Osteocyte (in vitro differentiated cells): ENCODE measurements around the gene EIF4A2. TPM values are rescaled to one million over a fixed set of nuclear protein-coding genes. Genes with fewer than 3 reads are reported as not detected.

Source experiments
- DNase-seq: peaks from one replicate; pipeline ENCODE4 v3.0.0; 2021; ENCODE audit warnings: mixed read lengths; ENCODE audit not compliant: unreplicated experiment; ENCODE audit errors: extremely low spot score
- H3K27ac Mint-ChIP-seq: one replicate; pipeline ENCODE4 v1.8.0; 2021; ENCODE audit warnings: mild to moderate bottlenecking, mixed read lengths; ENCODE audit not compliant: unreplicated experiment
- H3K27me3 Mint-ChIP-seq: one replicate; pipeline ENCODE4 v1.8.0; 2021; ENCODE audit warnings: mixed read lengths; ENCODE audit not compliant: unreplicated experiment
- H3K36me3 Mint-ChIP-seq: one replicate; pipeline ENCODE4 v1.8.0; 2021; ENCODE audit warnings: mixed read lengths; ENCODE audit not compliant: unreplicated experiment
- H3K4me1 Mint-ChIP-seq: one replicate; pipeline ENCODE4 v1.8.0; 2021; ENCODE audit warnings: mixed read lengths; ENCODE audit not compliant: unreplicated experiment
- H3K4me3 Mint-ChIP-seq: one replicate; pipeline ENCODE4 v1.8.0; 2021; ENCODE audit warnings: mild to moderate bottlenecking, moderate library complexity, mixed read lengths; ENCODE audit not compliant: unreplicated experiment
- H3K9me3 Mint-ChIP-seq: one replicate; pipeline ENCODE4 v1.8.0; 2021; ENCODE audit warnings: mixed read lengths; ENCODE audit not compliant: unreplicated experiment
- long read RNA-seq: library from polyadenylated mRNA; unstranded; transcript quantifications from one replicate; pipeline ENCODE4 v2.0.0, GENCODE V29; 2021
- total RNA-seq: library from RNA; stranded (reverse); gene quantifications from 2 replicates; pipeline ENCODE4 v1.2.1, GENCODE V29; 2021
- TF ChIP-seq, protein P1 (sequence below): fragments of 200-600 bp; sonication (generic); IDR thresholded peaks from 2 replicates; pipeline ENCODE4 v1.5.0; 2021; ENCODE audit warnings: antibody characterized with exemption, mild to moderate bottlenecking, moderate library complexity

EIF4A2 gene
- 356 and 408 TPM in 2 replicates for total RNA-seq
- long read RNA-seq, transcript EIF4A2-205 (11 exons, 1,889 nt) = minor isoform, 740 of 3,654 reads
- long read RNA-seq, transcript EIF4A2-203 (10 exons, 1,751 nt) = minor isoform, 203 of 3,654 reads
- long read RNA-seq, transcript EIF4A2-201 (11 exons, 1,919 nt) = major isoform, 2,022 of 3,654 reads
- long read RNA-seq, transcript EIF4A2-207 (10 exons, 1,729 nt) = minor isoform, 66 of 3,654 reads
- long read RNA-seq, partial matches to known transcripts = 298 of 3,654 reads
- long read RNA-seq, other reads (novel, unspliced or antisense) = 282 of 3,654 reads

- H3K27ac Mint-ChIP-seq = peak within 1 kb of the TSS; percentile 100
- H3K4me1 Mint-ChIP-seq = peaks cover 46% of the 10 kb centered on the region
- peaks cover 41% of the 10 kb centered on the region for H3K36me3 Mint-ChIP-seq
- peak within 1 kb of the TSS; percentile 96 for H3K4me3 Mint-ChIP-seq
- TF ChIP-seq, protein P1, sequence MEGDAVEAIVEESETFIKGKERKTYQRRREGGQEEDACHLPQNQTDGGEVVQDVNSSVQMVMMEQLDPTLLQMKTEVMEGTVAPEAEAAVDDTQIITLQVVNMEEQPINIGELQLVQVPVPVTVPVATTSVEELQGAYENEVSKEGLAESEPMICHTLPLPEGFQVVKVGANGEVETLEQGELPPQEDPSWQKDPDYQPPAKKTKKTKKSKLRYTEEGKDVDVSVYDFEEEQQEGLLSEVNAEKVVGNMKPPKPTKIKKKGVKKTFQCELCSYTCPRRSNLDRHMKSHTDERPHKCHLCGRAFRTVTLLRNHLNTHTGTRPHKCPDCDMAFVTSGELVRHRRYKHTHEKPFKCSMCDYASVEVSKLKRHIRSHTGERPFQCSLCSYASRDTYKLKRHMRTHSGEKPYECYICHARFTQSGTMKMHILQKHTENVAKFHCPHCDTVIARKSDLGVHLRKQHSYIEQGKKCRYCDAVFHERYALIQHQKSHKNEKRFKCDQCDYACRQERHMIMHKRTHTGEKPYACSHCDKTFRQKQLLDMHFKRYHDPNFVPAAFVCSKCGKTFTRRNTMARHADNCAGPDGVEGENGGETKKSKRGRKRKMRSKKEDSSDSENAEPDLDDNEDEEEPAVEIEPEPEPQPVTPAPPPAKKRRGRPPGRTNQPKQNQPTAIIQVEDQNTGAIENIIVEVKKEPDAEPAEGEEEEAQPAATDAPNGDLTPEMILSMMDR = no peak
- DNase-seq = peak; percentile 95
- no peaks in the 10 kb centered on the region for H3K27me3 Mint-ChIP-seq
- no peaks in the 10 kb centered on the region for H3K9me3 Mint-ChIP-seq
Observed at GRCh38 chr3:186783058-186783730, at the start of gene EIF4A2. TSS of gene EIF4A2 (plus strand) at chr3:186783577. CDS start at chr3:186783611, 34 bp downstream.

GRCh38 chr3:186742618-186743380 lies 40.6 kb upstream of the EIF4A2 start:
- no peak overlapping the region for H3K4me3 Mint-ChIP-seq

DNA sequence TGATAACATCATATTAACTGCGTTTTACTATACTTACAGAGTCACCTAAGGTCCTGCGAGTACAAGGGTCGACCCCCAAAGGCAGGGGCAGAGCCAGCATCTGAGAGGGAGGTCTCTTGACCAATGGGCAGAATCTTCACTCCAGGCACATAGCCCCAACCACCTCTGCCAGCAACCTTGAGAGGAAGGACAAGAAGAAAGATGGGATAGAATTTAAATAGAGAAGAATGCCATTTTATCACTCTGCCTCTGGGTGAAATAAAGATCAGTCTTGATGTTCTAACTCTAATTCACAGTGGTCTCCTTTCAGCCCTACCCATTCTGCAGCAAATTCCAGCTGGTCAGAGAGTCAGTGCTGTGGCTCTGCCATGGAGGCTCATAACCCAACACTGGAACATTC lies 39.7 kb upstream of the EIF4A2 start:
- H3K36me3 Mint-ChIP-seq = no peaks in the 10 kb centered on the region
- TF ChIP-seq, protein P1 = no peak
- no peak overlapping the region for H3K27ac Mint-ChIP-seq
- no peak for DNase-seq
- no peaks in the 10 kb centered on the region for H3K9me3 Mint-ChIP-seq
- no peak overlapping the region for H3K4me3 Mint-ChIP-seq
- peaks cover 22% of the 10 kb centered on the region for H3K27me3 Mint-ChIP-seq
- H3K4me1 Mint-ChIP-seq = peaks cover 5% of the 10 kb centered on the region

More at GRCh38 chr3:186742618-186743380, 40.6 kb upstream of the EIF4A2 start:
- Mint-ChIP-seq H3K27me3 (peaks cover 22% of the 10 kb centered on the region), H3K9me3 (no peaks in the 10 kb centered on the region), H3K27ac (no peak overlapping the region), H3K36me3 (no peaks in the 10 kb centered on the region), H3K4me1 (peaks cover 5% of the 10 kb centered on the region)
- no peak for DNase-seq
- TF ChIP-seq, protein P1 = no peak

DNA sequence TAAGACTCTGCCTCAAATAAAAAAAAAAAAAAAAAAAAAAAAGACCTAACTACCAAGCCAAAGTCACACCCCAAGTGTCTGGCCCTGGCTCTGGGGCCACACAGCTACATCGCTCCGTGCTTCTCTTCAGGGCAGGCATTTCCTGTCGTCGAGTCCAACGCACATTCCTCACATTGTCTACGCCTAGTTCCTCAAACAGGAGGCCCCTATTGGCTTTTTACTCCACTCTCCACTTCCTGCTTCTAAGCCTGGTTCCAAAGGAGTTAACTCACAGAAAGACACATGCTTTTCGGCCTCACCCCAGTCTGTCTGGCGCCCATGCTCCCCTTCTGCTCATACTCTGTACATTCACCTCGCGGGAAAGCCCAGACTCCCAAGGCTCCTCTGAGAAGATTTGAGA lies 37.4 kb upstream of the EIF4A2 start:
- DNase-seq = no peak
- Mint-ChIP-seq H3K27me3 (peaks cover 22% of the 10 kb centered on the region), H3K9me3 (no peaks in the 10 kb centered on the region), H3K27ac (peak overlapping the region; percentile 42), H3K4me3 (no peak overlapping the region), H3K4me1 (peaks cover 5% of the 10 kb centered on the region), H3K36me3 (no peaks in the 10 kb centered on the region)
- TF ChIP-seq, protein P1 = no peak

DNA sequence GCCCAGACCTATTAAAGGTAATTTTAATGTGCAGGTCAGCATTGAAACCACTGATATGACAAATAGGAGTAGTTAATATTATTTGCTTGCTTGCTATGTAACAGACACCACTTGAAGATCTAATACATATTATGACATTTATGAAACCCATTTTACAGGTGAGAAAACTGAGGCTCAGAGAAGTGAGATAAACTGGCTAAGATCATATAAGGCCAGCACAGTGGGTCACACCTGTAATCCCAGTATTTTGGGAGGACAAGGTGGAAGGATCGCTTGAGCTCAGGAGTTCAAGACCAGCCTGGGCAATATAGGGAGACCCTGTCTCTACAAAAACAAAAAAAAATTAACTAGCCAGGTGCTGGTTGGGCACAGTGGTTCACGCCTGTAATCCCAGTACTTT lies 33.1 kb upstream of the EIF4A2 start:
- Mint-ChIP-seq H3K36me3 (no peaks in the 10 kb centered on the region), H3K27ac (no peak overlapping the region), H3K9me3 (no peaks in the 10 kb centered on the region), H3K4me1 (peaks cover 10% of the 10 kb centered on the region), H3K27me3 (peaks cover 5% of the 10 kb centered on the region), H3K4me3 (no peak overlapping the region)
- no peak for DNase-seq
- TF ChIP-seq, protein P1 = no peak
